H1 (cell line): ENCODE results near the gene SLC16A8. TPM values are rescaled to one million over a fixed set of nuclear protein-coding genes. Genes with fewer than 3 reads are reported as not detected.

ENCODE experiments used
- CTCF ChIA-PET: fragments of 300-600 bp; sonication (Branson Sonifier 250); formaldehyde crosslinking; loops from one replicate; lab custom pipeline; 2021; ENCODE audit not compliant: partially characterized antibody; lab: Charles Lee
- POLR2A ChIA-PET: fragments of 300-600 bp; sonication (Branson Sonifier 250); formaldehyde crosslinking; loops from one replicate; lab custom pipeline; 2021; ENCODE audit warnings: inconsistent platforms; ENCODE audit not compliant: partially characterized antibody; lab: Charles Lee
- DNase-seq, 2 experiments: peaks; one replicate each; pipeline versions ENCODE4 v3.0.0 to v3.0.0-alpha.2; 2010 to 2022; ENCODE audit warnings: low spot score in 2 of 2, low read depth in 1 of 2, mixed read lengths in 1 of 2
- FAIRE-seq: peaks from 2 replicates; lab custom pipeline; 2011; peaks lifted over from hg19 to GRCh38; lab: Jason Lieb, UNC
- H2AFZ ChIP-seq: 2 replicates; pipeline ENCODE4 v1.8.1; 2012; ENCODE audit warnings: low read length, inconsistent platforms
- H2AK5ac ChIP-seq: 2 replicates; pipeline ENCODE4 v1.6.1; 2013; ENCODE audit warnings: low read depth, low read length
- H2BK120ac ChIP-seq: replicated peaks from 2 replicates; pipeline ENCODE3; 2013; ENCODE audit warnings: low read depth, low read length, inconsistent platforms
- H2BK12ac ChIP-seq: 2 replicates; pipeline ENCODE4 v1.6.1; 2013; ENCODE audit warnings: low read depth, low read length
- H2BK15ac ChIP-seq: 2 replicates; pipeline ENCODE4 v1.6.1; 2013; ENCODE audit warnings: low read length
- H2BK20ac ChIP-seq: 2 replicates; pipeline ENCODE4 v1.6.1; 2013; ENCODE audit warnings: low read length
- H2BK5ac ChIP-seq: 2 replicates; pipeline ENCODE4 v1.6.1; 2013; ENCODE audit warnings: low read depth, low read length
- H3K14ac ChIP-seq: 2 replicates; pipeline ENCODE4 v1.6.1; 2013; ENCODE audit warnings: inconsistent platforms; ENCODE audit not compliant: insufficient read length
- H3K18ac ChIP-seq: 2 replicates; pipeline ENCODE4 v1.6.1; 2013; ENCODE audit warnings: low read length; ENCODE audit errors: extremely low read depth
- H3K23ac ChIP-seq: 2 replicates; pipeline ENCODE4 v1.6.1; 2013; ENCODE audit warnings: inconsistent platforms; ENCODE audit not compliant: insufficient read length
- H3K23me2 ChIP-seq: 2 replicates; pipeline ENCODE4 v1.6.1; 2013; ENCODE audit warnings: low read depth, low read length
- H3K27ac ChIP-seq: 2 replicates; pipeline ENCODE4 v1.6.1; 2011; ENCODE audit warnings: low read depth, low read length, inconsistent platforms
- H3K27me3 ChIP-seq, 4 experiments: replicated peaks in 1 of 4; 1 replicate in 1 of 4; 2 replicates in 3 of 4; pipeline versions ENCODE4 v1.6.1 to v1.8.1; 2011 to 2013; ENCODE audit warnings: low read length in 3 of 4, mild to moderate bottlenecking in 3 of 4, inconsistent platforms in 2 of 4, mixed read lengths in 2 of 4, moderate library complexity in 1 of 4; ENCODE audit not compliant: control insufficient read depth in 3 of 4, insufficient read depth in 3 of 4; ENCODE audit errors: extremely low read depth in 1 of 4
- H3K36me3 ChIP-seq, 4 experiments: 2 replicates each; pipeline versions ENCODE4 v1.6.1 to v1.8.1; 2011 to 2013; ENCODE audit warnings: mild to moderate bottlenecking in 4 of 4, low read length in 3 of 4, moderate library complexity in 2 of 4, control low read depth in 1 of 4, inconsistent platforms in 1 of 4; ENCODE audit not compliant: insufficient read depth in 4 of 4, control insufficient read depth in 2 of 4
- H3K4ac ChIP-seq: replicated peaks from 2 replicates; pipeline ENCODE3; 2013; ENCODE audit warnings: low read length, low read depth, mixed read lengths, inconsistent platforms; ENCODE audit not compliant: insufficient read length
- H3K4me1 ChIP-seq, 4 experiments: replicated peaks in 1 of 4; 1 replicate in 1 of 4; 2 replicates in 3 of 4; pipeline versions ENCODE4 v1.6.1 to v1.8.1; 2011 to 2013; ENCODE audit warnings: low read length in 3 of 4, inconsistent platforms in 2 of 4, mixed read lengths in 1 of 4; ENCODE audit not compliant: insufficient read depth in 4 of 4, control insufficient read depth in 3 of 4
- H3K4me2 ChIP-seq, 2 experiments: 2 replicates each; pipeline versions ENCODE4 v1.6.1 to v1.8.1; 2011 to 2013; ENCODE audit warnings: low read depth in 2 of 2, low read length in 2 of 2, control low read depth in 1 of 2, inconsistent platforms in 1 of 2, mild to moderate bottlenecking in 1 of 2; ENCODE audit not compliant: insufficient read depth in 1 of 2
- H3K4me3 ChIP-seq, 4 experiments: fragments of 200-600, 300-600 bp in 1 of 4; sonication (generic), shearing (Covaris generic), sonication (Bioruptor Twin) in 1 of 4; 2 replicates each; pipeline versions ENCODE4 v1.5.1 to v1.8.1; 2011 to 2016; ENCODE audit warnings: low read length in 4 of 4, low read depth in 3 of 4, control low read depth in 2 of 4, inconsistent platforms in 2 of 4, mild to moderate bottlenecking in 2 of 4, mixed read lengths in 1 of 4, moderate library complexity in 1 of 4; ENCODE audit not compliant: insufficient read depth in 2 of 4; ENCODE audit errors: extremely low read depth in 1 of 4
- H3K56ac ChIP-seq: replicated peaks from 2 replicates; pipeline ENCODE3; 2013; ENCODE audit warnings: low read depth, mild to moderate bottlenecking, mixed read lengths, low read length, inconsistent platforms; ENCODE audit not compliant: insufficient read length
- H3K79me1 ChIP-seq: 2 replicates; pipeline ENCODE4 v1.6.1; 2013; ENCODE audit warnings: low read depth, low read length, control low read depth
- H3K79me2 ChIP-seq, 2 experiments: 2 replicates each; pipeline versions ENCODE4 v1.6.1 to v1.8.1; 2012 to 2013; ENCODE audit warnings: low read length in 2 of 2, mild to moderate bottlenecking in 2 of 2, inconsistent platforms in 1 of 2; ENCODE audit not compliant: insufficient read depth in 2 of 2, control insufficient read depth in 1 of 2
- H3K9ac ChIP-seq, 4 experiments: replicated peaks in 1 of 4; 1 replicate in 1 of 4; 2 replicates in 3 of 4; pipeline versions ENCODE4 v1.6.1 to v1.8.1; 2011 to 2013; ENCODE audit warnings: low read depth in 3 of 4, low read length in 3 of 4, control low read depth in 2 of 4, mild to moderate bottlenecking in 2 of 4, moderate library complexity in 2 of 4, inconsistent platforms in 1 of 4; ENCODE audit errors: extremely low read depth in 1 of 4
- H3K9me3 ChIP-seq, 2 experiments: 2 replicates each; pipeline versions ENCODE4 v1.6.1 to v1.8.1; 2012 to 2013; ENCODE audit warnings: mild to moderate bottlenecking in 2 of 2, moderate library complexity in 2 of 2, control low read depth in 1 of 2, inconsistent platforms in 1 of 2, low read depth in 1 of 2, low read length in 1 of 2, mixed read lengths in 1 of 2; ENCODE audit not compliant: insufficient read depth in 2 of 2
- H4K20me1 ChIP-seq, 2 experiments: replicated peaks in 1 of 2; 2 replicates each; pipeline versions ENCODE3 to v1.8.1; 2011 to 2013; ENCODE audit warnings: inconsistent platforms in 2 of 2, low read length in 2 of 2, mild to moderate bottlenecking in 1 of 2; ENCODE audit not compliant: insufficient read depth in 2 of 2, control insufficient read depth in 1 of 2
- H4K5ac ChIP-seq: 2 replicates; pipeline ENCODE4 v1.6.1; 2013; ENCODE audit warnings: low read length, low read depth, mixed read lengths, inconsistent platforms; ENCODE audit not compliant: insufficient read length
- H4K8ac ChIP-seq: 2 replicates; pipeline ENCODE4 v1.8.0; 2013; ENCODE audit warnings: mild to moderate bottlenecking, moderate library complexity, low read length, inconsistent platforms; ENCODE audit not compliant: insufficient read depth; ENCODE audit errors: extremely low read depth
- H4K91ac ChIP-seq: replicated peaks from 2 replicates; pipeline ENCODE3; 2013; ENCODE audit warnings: low read length, mixed read lengths, inconsistent platforms; ENCODE audit not compliant: insufficient read length
- ASH2L ChIP-seq: fragments of 200-600, 300-600 bp; sonication (generic); IDR thresholded peaks from one replicate; pipeline ENCODE4 v1.7.1; 2017; ENCODE audit warnings: low read length
- CTBP2 ChIP-seq: IDR thresholded peaks from 2 replicates; pipeline ENCODE4 v1.7.0; 2011; ENCODE audit warnings: borderline replicate concordance, mild to moderate bottlenecking, moderate library complexity, mixed read lengths, low read length; ENCODE audit not compliant: insufficient read depth, insufficient read length
- RBBP5 ChIP-seq: IDR thresholded peaks from 2 replicates; pipeline ENCODE4 v1.7.1; 2012; ENCODE audit warnings: low read depth, mild to moderate bottlenecking, inconsistent platforms, low read length, moderate library complexity, borderline replicate concordance
- RNF2 ChIP-seq: fragments of 200-900, 300-1000 bp; sonication (generic); IDR thresholded peaks from 2 replicates; pipeline ENCODE4 v1.7.1; 2016; ENCODE audit warnings: borderline replicate concordance, low read depth, mild to moderate bottlenecking, antibody characterized with exemption, low read length; ENCODE audit not compliant: poor library complexity, severe bottlenecking; ENCODE audit errors: missing control alignments
- SAP30 ChIP-seq: fragments of 300-600 bp; sonication (generic); IDR thresholded peaks from 2 replicates; pipeline ENCODE4 v1.7.1; 2012; ENCODE audit warnings: low read length, moderate library complexity, mild to moderate bottlenecking, inconsistent platforms; ENCODE audit not compliant: insufficient read depth, insufficient replicate concordance
- TCF12 ChIP-seq: IDR thresholded peaks from 2 replicates; pipeline ENCODE4 v1.6.1; 2011; ENCODE audit warnings: low read depth, mild to moderate bottlenecking, low read length
- USF2 ChIP-seq: IDR thresholded peaks from 2 replicates; pipeline ENCODE4 v1.6.1; 2011; ENCODE audit warnings: low read length, improper control_type of control experiment
- YY1 ChIP-seq: IDR thresholded peaks from 2 replicates; pipeline ENCODE4 v1.6.1; 2011; ENCODE audit warnings: low read depth, mild to moderate bottlenecking, low read length
- WGBS, 2 experiments: shearing (Covaris generic) in 1 of 2; methylation state at CpG; one replicate each; pipeline versions ENCODE4 v1.1.6 to v1.1.7; 2013 to 2015; ENCODE audit warnings: low lambda C conversion rate in 2 of 2, mixed read lengths in 2 of 2, inconsistent platforms in 1 of 2, low coverage in 1 of 2, missing lambda C conversion rate in 1 of 2; ENCODE audit not compliant: insufficient replicate concordance in 2 of 2, insufficient coverage in 1 of 2, insufficient read length in 1 of 2; ENCODE audit errors: extremely low coverage in 1 of 2, missing lambda C conversion rate in 1 of 2; 5-methylcytosine and 5-hydroxymethylcytosine counted together
- polyA plus RNA-seq, 7 experiments: library from polyadenylated mRNA; depleted of rRNA in 3 of 7; stranded (reverse) in 5 of 7; unstranded in 2 of 7; fragments of >200 nt in 5 of 7; fragments of 200-250 nt in 2 of 7; gene quantifications; 1 replicate in 5 of 7; 2 replicates in 1 of 7; 4 replicates in 1 of 7; pipeline versions ENCODE4 v1.2.1 to v1.2.3, GENCODE V29; 2011 to 2013; ENCODE audit warnings: missing spikeins in 2 of 7, mixed read lengths in 2 of 7
- total RNA-seq: library from RNA; stranded (reverse); fragmentation: NEBNext Ultra II Directional; extraction: Animal tissue kit (Norgen Biotek cat#: 25700); gene quantifications from 2 replicates; pipeline ENCODE4 v1.2.1, GENCODE V29; 2021

SLC16A8 gene
- total and polyA plus RNA-seq, 2 of the 8 experiments (the other 6 are each of a cell fraction or from before 2014, with no cell fraction given) = 0.70 TPM; not detected in 1

- Histone ChIP-seq H3K4me2 (no peak overlapping the region), H3K14ac (no peak overlapping the region), H3K27ac (no peak overlapping the region), H3K4me1 (peaks cover 0 to 6% (median 3%) of the 10 kb centered on the region in 4 experiments; a peak in 4 of 7 replicates), H3K79me1 (no peaks in the 10 kb centered on the region), H2BK5ac (0 out of 2 replicates have a peak overlapping the region, but pooled peaks have one; percentile 60), H3K9ac (no peak overlapping the region), H2BK120ac (no peak overlapping the region), H4K91ac (no peak overlapping the region), H3K79me2 (no peaks in the 10 kb centered on the region), H2BK15ac (no peak overlapping the region; the same call in 1 of the 2 replicates), H4K20me1 (no peaks in the 10 kb centered on the region), H2AK5ac (no peak overlapping the region), H3K4me3 (no peak overlapping the region), H2BK12ac (peak overlapping the region; percentile 75; the same call in 1 of the 2 replicates), H3K9me3 (no peaks in the 10 kb centered on the region), H3K23me2 (no peaks in the 10 kb centered on the region), H3K23ac (no peak overlapping the region), H2BK20ac (peak overlapping the region; percentile 21; the same call in 1 of the 2 replicates), H3K36me3 (no peaks in the 10 kb centered on the region), H4K8ac (no peak overlapping the region), H3K18ac (no peak overlapping the region), H3K56ac (no peak overlapping the region), H4K5ac (no peak overlapping the region), H2AFZ (no peak overlapping the region), H3K4ac (no peak overlapping the region), H3K27me3 (no peaks in the 10 kb centered on the region; a peak in 2 of 7 replicates)
- ChIA-PET POLR2A (interaction anchor here (1.3 kb wide), 1 partner anchor 8 kb away, joined by 3 read pairs; no protein-coding TSS in a partner anchor), CTCF (interaction anchor here (0.7 to 10.2 kb wide), 25 partner anchors 9 to 238 kb away, joined by 3 to 194 read pairs (median 6); partner anchors contain the start of genes C22orf23 and POLR2F)
- TF ChIP-seq YY1 (no peak), SAP30 (no peak), RNF2 (no peak), TCF12 (no peak), CTBP2 (no peak), USF2 (no peak), RBBP5 (no peak), ASH2L (no peak)
- FAIRE-seq (no peak), DNase-seq (no peak)
- 96% methylated on average over 30 of the region's 31 CpGs; no CpG with 5 or more reads in 1 of the 2 experiments for WGBS, 2 experiments
Measured at GRCh38 chr22:38115423-38116205, 31.6 kb upstream of the SLC16A8 start.
